ENCODE measurements around the gene EVPLL. TPM values are rescaled to one million over a fixed set of nuclear protein-coding genes. Genes with fewer than 3 reads are reported as not detected.

EVPLL gene
- total and polyA plus RNA-seq, 2 of the 4 experiments (the other 2 are of a cell fraction) = not detected

DNA sequence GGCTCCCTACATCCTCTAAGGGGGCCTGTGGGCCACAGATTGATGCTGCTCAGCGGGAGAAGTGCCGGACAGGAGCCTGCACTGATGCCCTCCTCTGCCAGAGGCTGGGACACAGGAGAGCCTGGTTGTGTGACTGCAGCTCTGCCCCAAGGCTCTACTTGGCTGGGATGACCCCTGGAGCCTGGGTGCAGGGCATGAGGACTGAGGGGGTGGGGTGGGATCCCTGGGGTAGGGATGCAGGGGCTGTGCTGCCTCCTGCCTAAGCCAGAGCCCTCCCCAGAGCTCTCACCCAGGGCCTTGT, 577 bp downstream of the EVPLL start:
- Histone ChIP-seq H2BK20ac (ENCODE audit: low read depth, low read length) (no peak overlapping the region), H3K9ac (ENCODE audit: low read depth, low read length) (no peak overlapping the region), H3K79me1 (ENCODE audit: low read depth in 1 of 2, low read length in 2 of 2) (no peaks in the 10 kb centered on the region), H3K23ac (ENCODE audit: low read depth, low read length) (no peak overlapping the region), H4K5ac (ENCODE audit: low read depth, low read length) (no peak overlapping the region), H3K18ac (ENCODE audit: low read depth, low read length) (no peak overlapping the region), H2BK15ac (ENCODE audit: low read depth, low read length) (no peak overlapping the region), H3K4me1 (ENCODE audit: control insufficient read depth, insufficient read depth, low read length) (no peaks in the 10 kb centered on the region), H3K4ac (ENCODE audit: low read depth, low read length) (no peak overlapping the region), H2BK120ac (ENCODE audit: low read depth, low read length) (no peak overlapping the region), H4K20me1 (ENCODE audit: insufficient read depth, low read length) (no peaks in the 10 kb centered on the region), H2BK5ac (ENCODE audit: low read depth, low read length, poor library complexity, severe bottlenecking) (no peak overlapping the region), H4K8ac (ENCODE audit: low read depth in 2 of 2, low read length in 2 of 2) (no peak overlapping the region), H3K27me3 (ENCODE audit: control insufficient read depth, insufficient read depth, low read length) (peaks cover 23% of the 10 kb centered on the region), H3K14ac (replicated peaks; ENCODE audit: low read depth, low read length) (no peak overlapping the region), H3K9me1 (ENCODE audit: insufficient read depth, low read length) (no peaks in the 10 kb centered on the region), H3K4me2 (ENCODE audit: low read depth, low read length) (no peak overlapping the region), H3K9me3 (ENCODE audit: control insufficient read depth, insufficient read depth, low read length) (peaks cover 5% of the 10 kb centered on the region), H2AFZ (replicated peaks; ENCODE audit: low read length, poor library complexity) (no peak overlapping the region), H3K27ac (ENCODE audit: insufficient read depth, low read length) (no peak overlapping the region), H4K91ac (ENCODE audit: insufficient read depth, low read depth, low read length) (no peak overlapping the region), H3K36me3 (ENCODE audit: control insufficient read depth, insufficient read depth, low read length) (no peaks in the 10 kb centered on the region), H2AK5ac (ENCODE audit: low read depth, low read length) (no peak overlapping the region), H3K56ac (ENCODE audit: extremely low read depth, insufficient read depth, low read length) (no peak overlapping the region), H2AK9ac (replicated peaks; ENCODE audit: low read depth, low read length, poor library complexity) (no peak overlapping the region), H3K4me3 (ENCODE audit: insufficient read depth, low read depth, low read length) (no peak overlapping the region)
- ChIA-PET CTCF (no interaction called here), POLR2A (ENCODE audit: unreplicated experiment) (no interaction called here)
- dilution Hi-C loops (cut with HindIII; ENCODE audit: low sequenced_read_pairs, unreplicated experiment) = no loop called here
- TF ChIP-seq MAFK (IDR thresholded peaks at IDR 0.05; ENCODE audit: low read depth, low read length) = no peak
- TF ChIP-seq RAD21 (IDR thresholded peaks at IDR 0.05; ENCODE audit: low read length) = no peak
- no peak for TF ChIP-seq RCOR1 (IDR thresholded peaks at IDR 0.05; ENCODE audit: insufficient replicate concordance, low read length)
- no peak for TF ChIP-seq MAZ (IDR thresholded peaks at IDR 0.05; ENCODE audit: borderline replicate concordance, low read depth, low read length)
- no peak for TF ChIP-seq MXI1 (IDR thresholded peaks at IDR 0.05; ENCODE audit: borderline replicate concordance, low read depth, low read length)
- no peak for TF ChIP-seq BHLHE40 (IDR thresholded peaks at IDR 0.05; ENCODE audit: low read depth, low read length)
- no peak for TF ChIP-seq NFE2L2 (IDR thresholded peaks at IDR 0.05; ENCODE audit: low read depth, low read length)
- no peak for TF ChIP-seq POLR2A (IDR thresholded peaks at IDR 0.05; ENCODE audit: low read depth, low read length)
- TF ChIP-seq, protein P1, sequence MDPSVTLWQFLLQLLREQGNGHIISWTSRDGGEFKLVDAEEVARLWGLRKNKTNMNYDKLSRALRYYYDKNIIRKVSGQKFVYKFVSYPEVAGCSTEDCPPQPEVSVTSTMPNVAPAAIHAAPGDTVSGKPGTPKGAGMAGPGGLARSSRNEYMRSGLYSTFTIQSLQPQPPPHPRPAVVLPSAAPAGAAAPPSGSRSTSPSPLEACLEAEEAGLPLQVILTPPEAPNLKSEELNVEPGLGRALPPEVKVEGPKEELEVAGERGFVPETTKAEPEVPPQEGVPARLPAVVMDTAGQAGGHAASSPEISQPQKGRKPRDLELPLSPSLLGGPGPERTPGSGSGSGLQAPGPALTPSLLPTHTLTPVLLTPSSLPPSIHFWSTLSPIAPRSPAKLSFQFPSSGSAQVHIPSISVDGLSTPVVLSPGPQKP (IDR thresholded peaks at IDR 0.05; ENCODE audit: borderline replicate concordance, low read depth, low read length) = no peak
- TF ChIP-seq FOS (IDR thresholded peaks at IDR 0.05; ENCODE audit: low read depth, low read length) = no peak
- TF ChIP-seq, protein P2, sequence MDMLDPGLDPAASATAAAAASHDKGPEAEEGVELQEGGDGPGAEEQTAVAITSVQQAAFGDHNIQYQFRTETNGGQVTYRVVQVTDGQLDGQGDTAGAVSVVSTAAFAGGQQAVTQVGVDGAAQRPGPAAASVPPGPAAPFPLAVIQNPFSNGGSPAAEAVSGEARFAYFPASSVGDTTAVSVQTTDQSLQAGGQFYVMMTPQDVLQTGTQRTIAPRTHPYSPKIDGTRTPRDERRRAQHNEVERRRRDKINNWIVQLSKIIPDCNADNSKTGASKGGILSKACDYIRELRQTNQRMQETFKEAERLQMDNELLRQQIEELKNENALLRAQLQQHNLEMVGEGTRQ (IDR thresholded peaks at IDR 0.05; ENCODE audit: low read depth, low read length) = no peak
- TF ChIP-seq CEBPB (IDR thresholded peaks at IDR 0.05; ENCODE audit: low read depth, low read length) = no peak
- TF ChIP-seq, protein P3, sequence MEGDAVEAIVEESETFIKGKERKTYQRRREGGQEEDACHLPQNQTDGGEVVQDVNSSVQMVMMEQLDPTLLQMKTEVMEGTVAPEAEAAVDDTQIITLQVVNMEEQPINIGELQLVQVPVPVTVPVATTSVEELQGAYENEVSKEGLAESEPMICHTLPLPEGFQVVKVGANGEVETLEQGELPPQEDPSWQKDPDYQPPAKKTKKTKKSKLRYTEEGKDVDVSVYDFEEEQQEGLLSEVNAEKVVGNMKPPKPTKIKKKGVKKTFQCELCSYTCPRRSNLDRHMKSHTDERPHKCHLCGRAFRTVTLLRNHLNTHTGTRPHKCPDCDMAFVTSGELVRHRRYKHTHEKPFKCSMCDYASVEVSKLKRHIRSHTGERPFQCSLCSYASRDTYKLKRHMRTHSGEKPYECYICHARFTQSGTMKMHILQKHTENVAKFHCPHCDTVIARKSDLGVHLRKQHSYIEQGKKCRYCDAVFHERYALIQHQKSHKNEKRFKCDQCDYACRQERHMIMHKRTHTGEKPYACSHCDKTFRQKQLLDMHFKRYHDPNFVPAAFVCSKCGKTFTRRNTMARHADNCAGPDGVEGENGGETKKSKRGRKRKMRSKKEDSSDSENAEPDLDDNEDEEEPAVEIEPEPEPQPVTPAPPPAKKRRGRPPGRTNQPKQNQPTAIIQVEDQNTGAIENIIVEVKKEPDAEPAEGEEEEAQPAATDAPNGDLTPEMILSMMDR (conservative IDR thresholded peaks at IDR 0.05; ENCODE audit: low read depth, low read length) = no peak
- TF ChIP-seq SMC3 (IDR thresholded peaks at IDR 0.05; ENCODE audit: low read depth, low read length) = no peak
- TF ChIP-seq RFX5 (IDR thresholded peaks at IDR 0.05; ENCODE audit: low read depth, low read length) = no peak
- no peak for TF ChIP-seq CHD1 (IDR thresholded peaks at IDR 0.05; ENCODE audit: low read depth, low read length)
- in situ Hi-C loops (cut with MboI; ENCODE audit: low sequenced_read_pairs) = no loop called here
- 100% methylated on average over 2 of the region's 2 CpGs; no CpG with 5 or more reads in 1 of the 2 experiments for WGBS, 2 experiments (ENCODE audit: extremely low coverage in 2 of 2, insufficient read length in 1 of 2)
- BruUV-seq (replicated peaks) = no TSS peak
- ATAC-seq (ENCODE audit: low read depth) = no peak
- intact Hi-C loops (cut with micrococcal nuclease) = no loop called here
- DNase-seq = no peak
